Stimulated activated memory B cell treated with anti-CD40 and anti-IgM and Interleukin-4, amounts not matched to agents 10 μg/mL and 1 μg/mL and 100 μg/mL, for 72 hours (primary cell): ENCODE results near the gene OPCML.
A peak's percentile ranks its signal among the peaks of the same experiment; 100 is the strongest.

ENCODE experiments used
- ATAC-seq: fragments of 150-1000 bp; cut with Tn5 transposase; 2 replicates; pipeline ENCODE4 v1.10.0; 2021
- H3K27ac Mint-ChIP-seq: one replicate; pipeline ENCODE4 v1.8.0; 2022; ENCODE audit warnings: mild to moderate bottlenecking, mixed read lengths
- H3K27me3 Mint-ChIP-seq: one replicate; pipeline ENCODE4 v1.8.0; 2022; ENCODE audit warnings: mixed read lengths
- H3K36me3 Mint-ChIP-seq: one replicate; pipeline ENCODE4 v1.8.0; 2022; ENCODE audit warnings: mixed read lengths
- H3K4me1 Mint-ChIP-seq: one replicate; pipeline ENCODE4 v1.8.0; 2022; ENCODE audit warnings: mixed read lengths
- H3K4me3 Mint-ChIP-seq: one replicate; pipeline ENCODE4 v1.8.0; 2022; ENCODE audit warnings: mild to moderate bottlenecking, moderate library complexity, mixed read lengths
- H3K9me3 Mint-ChIP-seq: one replicate; pipeline ENCODE4 v1.8.0; 2022; ENCODE audit warnings: mixed read lengths

Gene OPCML

GRCh38 chr11:133070021-133070713 lies 462.1 kb downstream of the OPCML start:
- Mint-ChIP-seq H3K4me3 (no peak overlapping the region), H3K4me1 (no peaks in the 10 kb centered on the region), H3K9me3 (no peaks in the 10 kb centered on the region), H3K27ac (no peak overlapping the region), H3K27me3 (peaks cover 10% of the 10 kb centered on the region), H3K36me3 (no peaks in the 10 kb centered on the region)
- ATAC-seq: no peak

- Mint-ChIP-seq H3K27me3 (peaks cover 41% of the 10 kb centered on the region), H3K4me1 (no peaks in the 10 kb centered on the region), H3K9me3 (no peaks in the 10 kb centered on the region), H3K27ac (no peak overlapping the region), H3K36me3 (no peaks in the 10 kb centered on the region), H3K4me3 (no peak overlapping the region)
- peak; percentile 27 for ATAC-seq
Measured at GRCh38 chr11:133065847-133066485, 466.3 kb downstream of the OPCML start.

- ATAC-seq: no peak
- peaks cover 41% of the 10 kb centered on the region for H3K27me3 Mint-ChIP-seq
- no peak overlapping the region for H3K4me3 Mint-ChIP-seq
- H3K9me3 Mint-ChIP-seq: no peaks in the 10 kb centered on the region
- H3K4me1 Mint-ChIP-seq: no peaks in the 10 kb centered on the region
- no peak overlapping the region for H3K27ac Mint-ChIP-seq
- no peaks in the 10 kb centered on the region for H3K36me3 Mint-ChIP-seq
Measured at GRCh38 chr11:133064961-133065360, 467.3 kb downstream of the OPCML start.

GRCh38 chr11:133064152-133064877 lies 468.0 kb downstream of the OPCML start:
- peaks cover 41% of the 10 kb centered on the region for H3K27me3 Mint-ChIP-seq
- H3K4me1 Mint-ChIP-seq: no peaks in the 10 kb centered on the region
- ATAC-seq: no peak
- no peaks in the 10 kb centered on the region for H3K9me3 Mint-ChIP-seq
- no peak overlapping the region for H3K4me3 Mint-ChIP-seq
- H3K27ac Mint-ChIP-seq: no peak overlapping the region
- H3K36me3 Mint-ChIP-seq: no peaks in the 10 kb centered on the region

- H3K4me3 Mint-ChIP-seq: no peak overlapping the region
- ATAC-seq: no peak
Measured at GRCh38 chr11:133058501-133058900, 473.8 kb downstream of the OPCML start.

GRCh38 chr11:133053124-133053776 lies 479.1 kb downstream of the OPCML start:
- Mint-ChIP-seq H3K4me3 (no peak overlapping the region), H3K36me3 (no peaks in the 10 kb centered on the region), H3K27ac (no peak overlapping the region), H3K9me3 (peaks cover 2% of the 10 kb centered on the region), H3K27me3 (no peaks in the 10 kb centered on the region), H3K4me1 (no peaks in the 10 kb centered on the region)
- no peak for ATAC-seq

More at GRCh38 chr11:133058501-133058900, 473.8 kb downstream of the OPCML start:
- Mint-ChIP-seq H3K9me3 (no peaks in the 10 kb centered on the region), H3K4me1 (no peaks in the 10 kb centered on the region), H3K36me3 (no peaks in the 10 kb centered on the region), H3K27me3 (peaks cover 14% of the 10 kb centered on the region), H3K27ac (no peak overlapping the region)

- Mint-ChIP-seq H3K9me3 (peaks cover 2% of the 10 kb centered on the region), H3K27ac (no peak overlapping the region), H3K4me1 (no peaks in the 10 kb centered on the region), H3K4me3 (no peak overlapping the region), H3K27me3 (no peaks in the 10 kb centered on the region), H3K36me3 (no peaks in the 10 kb centered on the region)
- no peak for ATAC-seq
Measured at GRCh38 chr11:133052537-133052936, 479.8 kb downstream of the OPCML start.

GRCh38 chr11:133049244-133050019 lies 482.9 kb downstream of the OPCML start:
- no peaks in the 10 kb centered on the region for H3K36me3 Mint-ChIP-seq
- H3K9me3 Mint-ChIP-seq: peaks cover 2% of the 10 kb centered on the region
- no peaks in the 10 kb centered on the region for H3K27me3 Mint-ChIP-seq
- no peak for ATAC-seq
- no peaks in the 10 kb centered on the region for H3K4me1 Mint-ChIP-seq
- no peak overlapping the region for H3K4me3 Mint-ChIP-seq
- no peak overlapping the region for H3K27ac Mint-ChIP-seq

GRCh38 chr11:133048270-133048669 lies 484.0 kb downstream of the OPCML start:
- Mint-ChIP-seq H3K36me3 (no peaks in the 10 kb centered on the region), H3K4me3 (no peak overlapping the region), H3K4me1 (no peaks in the 10 kb centered on the region), H3K9me3 (peaks cover 5% of the 10 kb centered on the region), H3K27me3 (no peaks in the 10 kb centered on the region), H3K27ac (no peak overlapping the region)
- ATAC-seq: no peak

GRCh38 chr11:133047771-133048115 lies 484.6 kb downstream of the OPCML start:
- Mint-ChIP-seq H3K27me3 (no peaks in the 10 kb centered on the region), H3K9me3 (peaks cover 7% of the 10 kb centered on the region), H3K4me3 (no peak overlapping the region), H3K27ac (no peak overlapping the region), H3K36me3 (no peaks in the 10 kb centered on the region), H3K4me1 (no peaks in the 10 kb centered on the region)
- no peak for ATAC-seq

GRCh38 chr11:133047036-133047770 lies 485.1 kb downstream of the OPCML start:
- no peaks in the 10 kb centered on the region for H3K4me1 Mint-ChIP-seq
- no peaks in the 10 kb centered on the region for H3K27me3 Mint-ChIP-seq
- no peak overlapping the region for H3K27ac Mint-ChIP-seq
- H3K4me3 Mint-ChIP-seq: no peak overlapping the region
- no peaks in the 10 kb centered on the region for H3K36me3 Mint-ChIP-seq
- ATAC-seq: no peak
- H3K9me3 Mint-ChIP-seq: peaks cover 7% of the 10 kb centered on the region

- Mint-ChIP-seq H3K27ac (no peak overlapping the region), H3K4me1 (no peaks in the 10 kb centered on the region), H3K36me3 (no peaks in the 10 kb centered on the region), H3K27me3 (no peaks in the 10 kb centered on the region), H3K4me3 (no peak overlapping the region), H3K9me3 (peaks cover 7% of the 10 kb centered on the region)
- ATAC-seq: no peak
Measured at GRCh38 chr11:133046252-133046651, 486.0 kb downstream of the OPCML start.

GRCh38 chr11:133041928-133042882 lies 490.1 kb downstream of the OPCML start:
- no peak for ATAC-seq
- peaks cover 11% of the 10 kb centered on the region for H3K9me3 Mint-ChIP-seq
- H3K4me1 Mint-ChIP-seq: no peaks in the 10 kb centered on the region
- no peaks in the 10 kb centered on the region for H3K27me3 Mint-ChIP-seq
- no peak overlapping the region for H3K4me3 Mint-ChIP-seq
- no peaks in the 10 kb centered on the region for H3K36me3 Mint-ChIP-seq
- H3K27ac Mint-ChIP-seq: no peak overlapping the region
